A172 (cell line): ENCODE data around the gene GUCA2A. TPM values are rescaled to one million over a fixed set of nuclear protein-coding genes. Genes with fewer than 3 reads are reported as not detected.

Source experiments
- DNase-seq: peaks from one replicate; pipeline ENCODE4 v3.0.0-alpha.2; 2015; ENCODE audit warnings: low spot score
- total RNA-seq: library from RNA; depleted of rRNA; stranded (reverse); fragments of >200 nt; shearing (Covaris generic); gene quantifications from 2 replicates; pipeline ENCODE4 v1.2.3, GENCODE V29; 2014

Gene GUCA2A
- total RNA-seq, 1 experiment from 2014 or later = not detected

- no peak for DNase-seq
Observed at GRCh38 chr1:42155362-42155761, 9.2 kb downstream of the GUCA2A start.

- DNase-seq = no peak
Observed at GRCh38 chr1:42154685-42155084, 9.9 kb downstream of the GUCA2A start.

- DNase-seq = no peak
Observed at GRCh38 chr1:42153624-42154023, 10.9 kb downstream of the GUCA2A start.

GRCh38 chr1:42152907-42153600, 11.5 kb downstream of the GUCA2A start, which contains the start of gene GUCA2B:
Gene GUCA2B, plus strand, starts transcription at chr1:42153410. Its CDS starts 41 bp downstream, at chr1:42153451.
- no peak for DNase-seq

GRCh38 chr1:42152119-42152518, 12.4 kb downstream of the GUCA2A start:
- DNase-seq = no peak

GRCh38 chr1:42150651-42151050, 13.9 kb downstream of the GUCA2A start:
- no peak for DNase-seq

GRCh38 chr1:42148166-42148565, 16.4 kb downstream of the GUCA2A start:
- no peak for DNase-seq

- peak; percentile 25 for DNase-seq
Observed at GRCh38 chr1:42146626-42147320, 17.8 kb downstream of the GUCA2A start.

DNA sequence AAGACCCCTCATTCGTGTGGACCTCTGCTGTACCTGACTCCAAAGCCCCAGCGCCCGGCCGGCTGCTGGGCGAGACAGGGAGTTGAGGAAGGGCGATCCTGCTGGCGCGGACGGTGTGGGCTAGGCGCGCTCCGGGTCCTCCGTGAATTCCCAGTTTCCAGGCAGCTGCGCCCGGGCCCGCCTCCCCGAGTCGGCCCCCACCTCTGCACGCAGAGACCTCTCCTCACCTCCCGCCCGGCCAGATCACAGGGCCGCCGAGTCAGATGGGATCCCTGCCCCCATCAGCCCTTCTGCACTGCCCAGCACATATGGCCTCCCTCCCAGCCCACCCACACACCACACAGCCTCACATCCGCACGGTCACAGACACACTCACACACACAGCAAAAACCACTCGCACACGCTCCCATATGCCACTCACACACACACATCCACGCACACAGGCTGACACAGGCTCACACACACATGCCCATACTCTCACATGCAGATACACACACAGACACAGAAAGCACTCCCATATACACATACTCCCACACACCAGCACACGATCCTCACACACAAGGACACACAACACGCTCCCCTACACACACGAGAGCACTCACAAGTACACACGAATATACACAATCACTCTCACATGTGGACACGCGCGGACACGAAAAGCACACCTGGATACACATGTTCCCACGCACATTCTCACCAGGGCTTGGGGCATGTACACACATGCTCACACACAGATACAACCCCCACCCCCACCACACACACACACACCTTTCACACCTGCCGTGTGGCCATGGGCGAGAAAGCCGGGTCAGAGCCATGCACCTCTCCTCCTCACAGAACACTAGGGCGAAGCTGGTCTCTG, 18.6 kb downstream of the GUCA2A start:
- DNase-seq = no peak

DNA sequence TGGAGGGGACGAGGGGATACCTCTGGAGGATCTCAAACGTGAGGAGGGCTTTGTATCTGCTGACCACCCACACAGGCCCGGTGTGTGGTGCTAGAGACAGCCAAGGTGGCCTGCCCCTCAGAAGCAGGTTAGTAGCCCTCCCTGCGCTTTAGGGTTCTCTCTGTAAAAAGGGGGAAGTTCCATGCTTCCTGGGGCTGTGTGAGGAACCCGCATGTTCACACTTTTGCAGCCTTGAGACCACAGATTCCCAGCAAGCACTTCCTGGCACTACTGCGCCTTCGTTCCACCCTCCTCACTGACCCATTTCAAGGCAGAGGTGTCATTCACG, 19.2 kb downstream of the GUCA2A start:
- no peak for DNase-seq

GRCh38 chr1:42144711-42145388, 19.7 kb downstream of the GUCA2A start:
- DNase-seq = no peak

- no peak for DNase-seq
Observed at GRCh38 chr1:42143896-42144710, 20.4 kb downstream of the GUCA2A start.

DNA sequence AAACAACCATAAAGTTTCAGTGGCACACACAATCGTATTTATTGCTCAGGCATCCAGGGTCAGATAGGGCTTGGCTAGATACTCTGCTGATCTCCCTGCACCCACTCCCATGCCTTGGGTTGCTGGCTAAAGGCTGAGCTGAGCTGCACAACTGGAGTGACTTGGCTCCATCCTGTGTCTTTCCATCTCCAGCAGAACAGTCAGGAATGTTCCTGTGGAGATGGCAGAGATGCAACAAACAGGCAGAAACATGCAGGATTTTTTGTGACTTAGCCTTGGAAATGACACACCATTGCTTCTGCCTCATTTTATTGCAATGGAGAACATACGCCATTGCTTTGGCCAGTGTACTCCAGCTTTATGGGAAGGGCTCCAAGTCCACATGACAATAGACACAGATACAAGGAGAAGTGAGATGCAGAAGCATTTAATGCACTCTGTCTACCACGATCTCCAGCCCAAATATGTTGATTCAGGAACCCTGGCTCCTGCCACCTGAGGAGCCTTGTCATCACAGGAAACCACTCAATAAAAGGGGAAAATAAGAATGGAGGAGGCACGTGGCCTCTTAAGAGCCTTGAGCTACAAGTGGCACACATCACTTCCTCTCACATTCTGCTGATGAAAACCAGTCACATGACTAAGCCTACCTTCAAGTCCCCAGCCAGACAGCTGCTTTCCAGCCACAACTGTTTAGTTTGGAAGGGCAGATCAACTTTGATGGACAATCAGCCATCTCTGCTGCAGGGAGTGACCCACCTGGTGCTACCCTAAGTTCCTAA, 21.5 kb downstream of the GUCA2A start:
- DNase-seq = no peak

GRCh38 chr1:42141978-42142377, 22.6 kb downstream of the GUCA2A start:
- DNase-seq = no peak

- no peak for DNase-seq
Observed at GRCh38 chr1:42140191-42140590, 24.4 kb downstream of the GUCA2A start.

- DNase-seq = no peak
Observed at GRCh38 chr1:42139444-42139843, 25.1 kb downstream of the GUCA2A start.

DNA sequence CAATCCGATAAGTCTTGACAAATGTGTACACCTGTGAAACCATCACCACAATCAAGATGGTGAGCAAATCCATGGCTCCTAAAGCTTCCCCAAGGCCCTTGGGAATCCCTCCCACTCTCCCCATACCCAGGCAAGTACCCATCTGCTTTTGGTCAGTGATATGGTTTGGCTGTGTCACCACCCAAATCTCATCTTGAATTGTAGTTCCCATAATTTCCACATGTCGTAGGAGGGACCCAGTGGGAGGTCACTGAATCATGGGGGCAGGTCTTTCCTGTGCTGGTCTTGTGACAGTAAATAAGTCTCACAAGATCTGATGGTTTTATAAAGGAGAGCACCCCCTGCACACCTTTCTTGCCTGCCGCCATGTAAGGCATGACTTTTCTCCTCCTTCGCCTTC, 26.0 kb downstream of the GUCA2A start:
- no peak for DNase-seq

- DNase-seq = no peak
Observed at GRCh38 chr1:42137766-42138165, 26.8 kb downstream of the GUCA2A start.

DNA sequence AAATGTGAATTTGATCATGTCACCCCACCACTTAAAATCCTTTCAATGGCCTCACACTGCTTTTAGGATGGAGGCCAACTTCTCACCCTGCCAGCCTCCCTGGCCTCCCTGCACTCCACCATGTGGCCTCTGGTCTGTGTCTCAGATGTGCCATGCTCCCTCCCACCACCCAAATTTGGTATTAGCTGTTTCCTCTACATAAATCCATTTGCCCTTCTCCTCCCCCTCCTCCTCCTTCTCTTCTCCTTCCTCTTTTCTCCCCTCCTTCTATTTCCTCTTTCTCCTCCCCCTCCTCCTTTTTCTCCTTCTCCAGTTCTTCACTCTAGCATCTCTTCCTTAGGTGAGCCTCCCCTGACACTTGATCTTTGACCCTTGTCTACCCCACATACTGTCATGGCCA, 28.1 kb downstream of the GUCA2A start:
- DNase-seq = no peak

GRCh38 chr1:42135426-42135825, 29.1 kb downstream of the GUCA2A start:
- no peak for DNase-seq
